Esophagus squamous epithelium (tissue), 4 donors: ENCODE results near the gene ATP23.

Experiments used
- POLR2A ChIP-seq, 4 donors: fragments of 450-650 bp; IDR thresholded peaks; one replicate each; pipeline ENCODE4 v1.6.1; 2017; ENCODE audit warnings: antibody characterized with exemption in 4 of 4, mild to moderate bottlenecking in 4 of 4, moderate library complexity in 3 of 4
- TF ChIP-seq, protein P1 (sequence below), 6 experiments: fragments of 450-650 bp in 4 of 6; fragments of 200-600 bp in 2 of 6; sonication (generic) in 2 of 6; IDR thresholded peaks; one replicate each; pipeline ENCODE4 v1.5.1; 2016 to 2019; ENCODE audit warnings: antibody characterized with exemption in 6 of 6, mild to moderate bottlenecking in 4 of 6, moderate library complexity in 4 of 6

DNA sequence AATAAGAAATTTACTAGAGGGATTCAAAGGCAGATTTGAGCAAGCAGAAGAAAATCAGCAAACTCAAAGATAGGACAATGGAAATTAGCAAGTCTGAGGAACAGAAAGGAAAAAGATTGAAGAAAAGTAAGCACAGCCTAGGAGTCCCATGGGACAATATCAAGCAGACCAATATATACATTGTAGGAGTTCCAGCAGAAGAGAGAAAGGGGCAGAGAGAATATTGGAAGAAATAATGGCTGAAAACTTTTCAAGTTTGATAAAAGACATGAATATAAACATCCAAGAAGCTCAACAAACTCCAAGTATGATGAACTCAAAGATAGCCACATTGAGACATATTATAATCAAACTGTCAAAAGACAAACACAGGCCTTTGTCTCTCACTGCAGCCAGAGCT lies 25.2 kb downstream of the ATP23 start:
- TF ChIP-seq POLR2A (IDR thresholded peaks at IDR 0.05), result no peak
- TF ChIP-seq, protein P1, sequence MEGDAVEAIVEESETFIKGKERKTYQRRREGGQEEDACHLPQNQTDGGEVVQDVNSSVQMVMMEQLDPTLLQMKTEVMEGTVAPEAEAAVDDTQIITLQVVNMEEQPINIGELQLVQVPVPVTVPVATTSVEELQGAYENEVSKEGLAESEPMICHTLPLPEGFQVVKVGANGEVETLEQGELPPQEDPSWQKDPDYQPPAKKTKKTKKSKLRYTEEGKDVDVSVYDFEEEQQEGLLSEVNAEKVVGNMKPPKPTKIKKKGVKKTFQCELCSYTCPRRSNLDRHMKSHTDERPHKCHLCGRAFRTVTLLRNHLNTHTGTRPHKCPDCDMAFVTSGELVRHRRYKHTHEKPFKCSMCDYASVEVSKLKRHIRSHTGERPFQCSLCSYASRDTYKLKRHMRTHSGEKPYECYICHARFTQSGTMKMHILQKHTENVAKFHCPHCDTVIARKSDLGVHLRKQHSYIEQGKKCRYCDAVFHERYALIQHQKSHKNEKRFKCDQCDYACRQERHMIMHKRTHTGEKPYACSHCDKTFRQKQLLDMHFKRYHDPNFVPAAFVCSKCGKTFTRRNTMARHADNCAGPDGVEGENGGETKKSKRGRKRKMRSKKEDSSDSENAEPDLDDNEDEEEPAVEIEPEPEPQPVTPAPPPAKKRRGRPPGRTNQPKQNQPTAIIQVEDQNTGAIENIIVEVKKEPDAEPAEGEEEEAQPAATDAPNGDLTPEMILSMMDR (IDR thresholded peaks at IDR 0.05), result no peak
